Measurements from ENCODE around the gene TSPEAR.

TSPEAR gene

GRCh38 chr21:44548922-44549321 is 162.4 kb downstream of the TSPEAR start:
- DNase-seq (ENCODE audit: low read depth in 2 of 2), result no peak

GRCh38 chr21:44548381-44548780 is 163.0 kb downstream of the TSPEAR start:
- DNase-seq (ENCODE audit: low read depth in 2 of 2), result no peak

GRCh38 chr21:44547656-44548331 is 163.6 kb downstream of the TSPEAR start:
- DNase-seq (ENCODE audit: low read depth in 2 of 2), result no peak

GRCh38 chr21:44544566-44544965 is 166.8 kb downstream of the TSPEAR start:
- no peak for DNase-seq (ENCODE audit: low read depth in 2 of 2)

GRCh38 chr21:44542716-44543115 is 168.7 kb downstream of the TSPEAR start:
- DNase-seq (ENCODE audit: low read depth in 2 of 2), result no peak

- no peak for DNase-seq (ENCODE audit: low read depth in 2 of 2)
Observed at GRCh38 chr21:44540741-44541288, 170.6 kb downstream of the TSPEAR start.

GRCh38 chr21:44539991-44540666 is 171.2 kb downstream of the TSPEAR start, which contains the start of gene KRTAP10-1:
KRTAP10-1 (minus strand) TSS chr21:44540195; CDS start chr21:44540150, 45 bp downstream.
- no peak for DNase-seq (ENCODE audit: low read depth in 2 of 2)

- DNase-seq (ENCODE audit: low read depth in 2 of 2), result no peak
Observed at GRCh38 chr21:44539046-44539445, 172.3 kb downstream of the TSPEAR start.

GRCh38 chr21:44537930-44538911 is 173.2 kb downstream of the TSPEAR start:
- no peak for DNase-seq (ENCODE audit: low read depth in 2 of 2)

GRCh38 chr21:44535963-44536362 is 175.4 kb downstream of the TSPEAR start:
- no peak for DNase-seq (ENCODE audit: low read depth in 2 of 2)

- DNase-seq (ENCODE audit: low read depth in 2 of 2), result no peak
Observed at GRCh38 chr21:44534688-44535087, 176.7 kb downstream of the TSPEAR start.

GRCh38 chr21:44533891-44534627 is 177.3 kb downstream of the TSPEAR start:
- no peak for DNase-seq (ENCODE audit: low read depth in 2 of 2)

- no peak for DNase-seq (ENCODE audit: low read depth in 2 of 2)
Observed at GRCh38 chr21:44533121-44533890, 178.1 kb downstream of the TSPEAR start.

- DNase-seq (ENCODE audit: low read depth in 2 of 2), result no peak
Observed at GRCh38 chr21:44532712-44533111, 178.7 kb downstream of the TSPEAR start.

GRCh38 chr21:44531606-44532564 is 179.5 kb downstream of the TSPEAR start:
- no peak for DNase-seq (ENCODE audit: low read depth in 2 of 2)

- no peak for DNase-seq (ENCODE audit: low read depth in 2 of 2)
Observed at GRCh38 chr21:44530903-44531605, 180.3 kb downstream of the TSPEAR start.

GRCh38 chr21:44530221-44530902 is 181.0 kb downstream of the TSPEAR start:
- DNase-seq (ENCODE audit: low read depth in 2 of 2), result no peak

Measured in stimulated activated CD8-positive, alpha-beta memory T cell treated with anti-CD3 and anti-CD28 coated beads, Interleukin-2, amount 100 ng/mL, for 1 hour (primary cell).